Measurements from ENCODE around the gene ANKRD10.
"Not testable (repeated sequence)": the region's sequence is repeated elsewhere in the genome, so short reads cannot be mapped to it uniquely, and the experiment has no call there.

The ANKRD10 gene

GRCh38 chr13:110915057-110915873, at the start of gene ANKRD10:
Gene ANKRD10 (minus strand): TSS chr13:110915069. CDS start chr13:110914934, 135 bp downstream.
- peak; percentile 93 to 96 for DNase-seq (ENCODE audit: extremely low read depth in 1 of 2, low read depth in 1 of 2)

DNA sequence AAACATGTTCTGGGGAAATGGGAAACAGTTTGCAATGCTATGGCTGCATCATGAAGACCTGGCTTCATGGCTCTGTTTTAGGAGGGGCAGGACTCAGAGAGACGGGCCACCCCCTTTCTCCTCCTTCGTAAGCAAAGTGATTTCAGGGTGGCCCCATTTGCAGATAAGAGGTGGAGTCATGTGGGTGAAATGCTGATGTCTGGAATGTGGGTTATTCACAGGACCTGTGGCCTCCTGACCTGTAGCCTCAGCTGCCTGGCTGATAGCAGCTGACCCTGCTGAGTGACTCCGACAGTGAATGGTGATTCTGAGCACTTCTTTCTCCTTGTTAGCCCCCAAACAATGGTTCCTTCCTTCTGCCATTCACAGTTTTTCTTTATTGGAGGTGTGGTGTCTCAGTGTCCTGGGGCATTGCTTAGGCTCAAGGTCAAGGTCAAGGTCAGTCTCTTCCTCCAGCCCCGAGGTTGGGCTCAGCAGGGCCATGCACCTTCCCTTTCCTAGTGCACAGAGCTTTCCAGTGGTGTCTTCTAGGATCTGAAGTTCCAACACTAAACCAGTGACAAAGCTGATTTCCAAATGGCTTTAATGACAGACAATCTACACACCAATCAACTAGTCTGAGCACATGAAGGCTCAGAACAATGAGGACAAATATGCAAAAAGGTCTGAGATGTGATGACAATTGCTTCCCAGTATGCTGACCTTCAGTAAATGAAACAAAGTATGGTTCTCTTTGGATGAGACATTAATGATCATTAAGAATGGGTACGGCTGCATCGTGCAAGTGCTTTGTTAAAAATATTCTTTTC, 49.6 kb upstream of the ANKRD10 start:
- DNase-seq (ENCODE audit: extremely low read depth in 1 of 2, low read depth in 1 of 2): no peak

DNA sequence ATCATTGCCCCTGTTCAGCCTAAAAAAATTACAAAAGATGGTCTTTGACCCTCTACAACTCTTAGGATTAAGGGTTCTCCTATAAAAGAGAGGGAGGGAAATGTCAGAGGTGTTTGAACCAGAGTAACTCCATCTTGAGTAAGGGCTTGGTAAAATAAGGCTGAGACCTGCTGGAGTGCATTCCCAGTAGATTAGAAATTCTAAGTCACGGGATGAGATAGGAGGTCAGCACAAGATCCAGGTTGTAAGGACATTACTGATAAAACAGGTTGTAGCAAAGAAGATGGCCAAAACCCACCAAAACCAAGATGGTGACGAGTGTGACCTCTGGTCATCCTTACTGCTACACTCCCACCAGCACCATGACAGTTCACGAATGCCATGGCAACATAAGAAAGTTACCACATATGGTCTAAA, 48.7 kb upstream of the ANKRD10 start:
- no peak for DNase-seq (ENCODE audit: extremely low read depth in 1 of 2, low read depth in 1 of 2)

DNA sequence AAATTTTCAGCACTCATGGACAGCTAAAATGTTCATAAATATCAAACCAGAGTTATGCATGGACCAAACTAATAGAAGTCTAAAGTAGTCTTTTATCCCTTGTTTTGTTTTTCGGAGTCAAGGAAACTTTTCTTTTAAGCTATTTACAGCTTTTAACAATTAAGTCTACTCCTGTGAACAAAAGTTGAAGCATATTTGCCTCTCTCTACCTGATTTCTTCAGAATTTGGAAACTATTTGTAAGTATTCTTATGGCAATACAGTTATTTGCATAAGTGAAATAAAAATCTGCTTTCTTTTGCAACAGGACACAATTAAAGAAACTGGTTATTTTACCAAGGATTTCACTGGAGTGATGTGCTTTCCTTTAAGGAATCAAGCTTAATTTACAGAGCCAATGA, 47.1 kb upstream of the ANKRD10 start:
- no peak for DNase-seq (ENCODE audit: extremely low read depth in 1 of 2, low read depth in 1 of 2)

DNA sequence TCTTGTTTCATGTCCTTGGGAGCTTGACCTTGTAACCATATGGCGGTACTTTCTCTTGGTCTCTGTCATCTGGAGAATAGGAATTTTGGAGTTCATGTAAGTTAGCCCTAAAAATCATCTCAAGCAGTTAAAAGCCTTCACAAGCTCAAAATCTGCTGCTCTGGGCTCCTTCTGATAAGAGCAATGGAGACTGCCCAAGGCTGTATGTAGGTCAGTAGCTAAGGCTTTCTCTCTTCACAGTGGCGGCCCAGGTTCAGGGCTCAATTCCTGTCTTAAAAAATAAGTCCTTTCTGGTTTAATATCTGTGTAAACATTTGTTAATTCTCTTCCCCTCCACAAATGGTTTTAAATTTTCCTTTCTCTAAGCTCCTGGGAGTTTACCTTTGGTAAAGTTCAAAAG, 45.3 kb upstream of the ANKRD10 start:
- no peak for DNase-seq (ENCODE audit: extremely low read depth in 1 of 2, low read depth in 1 of 2)

- no peak for DNase-seq (ENCODE audit: extremely low read depth in 1 of 2, low read depth in 1 of 2)
Measured at GRCh38 chr13:110957931-110958330, 43.1 kb upstream of the ANKRD10 start.

- DNase-seq (ENCODE audit: extremely low read depth in 1 of 2, low read depth in 1 of 2): no peak
Measured at GRCh38 chr13:110957181-110957884, 42.5 kb upstream of the ANKRD10 start.

- not testable (repeated sequence) for DNase-seq (ENCODE audit: extremely low read depth in 1 of 2, low read depth in 1 of 2)
Measured at GRCh38 chr13:110956216-110956615, 41.3 kb upstream of the ANKRD10 start.

GRCh38 chr13:110955608-110956007, 40.7 kb upstream of the ANKRD10 start:
- not testable (repeated sequence) for DNase-seq (ENCODE audit: extremely low read depth in 1 of 2, low read depth in 1 of 2)

DNA sequence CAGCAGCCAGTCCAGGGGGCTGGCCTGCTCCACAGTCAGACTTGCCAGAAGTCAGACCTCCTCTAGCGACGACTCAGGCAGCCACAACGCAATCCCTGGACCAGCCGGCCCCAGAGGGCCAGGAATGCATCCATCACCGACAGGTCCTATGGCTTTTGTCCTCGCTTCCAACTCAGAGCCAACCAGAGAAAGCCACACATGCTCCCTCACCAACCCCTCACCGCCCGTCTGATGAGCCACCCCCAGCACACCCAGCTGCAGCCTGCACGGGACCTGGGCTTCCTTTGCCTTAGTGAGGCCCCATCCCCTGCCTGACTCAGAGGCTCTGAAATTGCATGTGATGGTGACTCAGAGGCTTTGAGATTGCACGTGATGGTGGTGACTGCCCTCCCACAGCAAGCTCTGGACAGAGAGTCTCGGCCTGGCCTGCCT, 40.2 kb upstream of the ANKRD10 start:
- peak in 1 of 2 donors; percentile 32 for DNase-seq (ENCODE audit: extremely low read depth in 1 of 2, low read depth in 1 of 2)

- not testable (repeated sequence) for DNase-seq (ENCODE audit: extremely low read depth in 1 of 2, low read depth in 1 of 2)
Measured at GRCh38 chr13:110954533-110954920, 39.7 kb upstream of the ANKRD10 start.

DNA sequence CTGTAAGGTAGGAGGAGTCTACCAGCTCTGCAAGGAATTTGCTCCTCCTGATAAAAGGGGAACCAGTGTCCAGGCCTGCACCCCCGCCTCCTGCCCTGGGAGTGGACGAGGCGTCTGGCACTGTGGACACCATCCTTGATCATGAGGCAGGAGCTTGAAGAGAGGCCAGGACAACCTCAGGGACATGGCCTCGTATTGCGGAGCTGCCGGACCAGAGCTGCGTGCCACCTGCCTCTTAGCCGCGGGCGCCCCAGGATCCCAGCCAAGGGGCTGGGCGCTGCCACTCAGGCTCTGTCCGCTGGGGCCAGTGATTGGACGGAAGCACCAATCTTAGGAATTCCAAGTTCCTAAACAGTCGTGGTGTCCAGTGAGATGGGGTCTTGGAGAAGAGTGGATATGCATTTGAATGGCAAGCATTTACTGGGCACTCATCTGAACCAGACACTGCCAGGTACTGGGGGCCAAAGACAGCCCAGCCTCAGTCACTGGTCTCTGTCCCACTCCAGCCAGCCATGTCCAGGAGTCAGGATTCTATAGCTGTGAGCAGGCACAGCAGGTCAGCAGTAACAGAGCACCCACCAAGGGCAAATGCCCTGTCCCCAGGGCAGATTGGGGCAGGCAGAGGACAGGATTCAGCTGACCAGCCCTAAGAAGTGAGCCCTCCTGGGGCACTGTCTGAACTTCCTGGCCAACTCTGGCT, 39.1 kb upstream of the ANKRD10 start:
- no peak for DNase-seq (ENCODE audit: extremely low read depth in 1 of 2, low read depth in 1 of 2)

DNA sequence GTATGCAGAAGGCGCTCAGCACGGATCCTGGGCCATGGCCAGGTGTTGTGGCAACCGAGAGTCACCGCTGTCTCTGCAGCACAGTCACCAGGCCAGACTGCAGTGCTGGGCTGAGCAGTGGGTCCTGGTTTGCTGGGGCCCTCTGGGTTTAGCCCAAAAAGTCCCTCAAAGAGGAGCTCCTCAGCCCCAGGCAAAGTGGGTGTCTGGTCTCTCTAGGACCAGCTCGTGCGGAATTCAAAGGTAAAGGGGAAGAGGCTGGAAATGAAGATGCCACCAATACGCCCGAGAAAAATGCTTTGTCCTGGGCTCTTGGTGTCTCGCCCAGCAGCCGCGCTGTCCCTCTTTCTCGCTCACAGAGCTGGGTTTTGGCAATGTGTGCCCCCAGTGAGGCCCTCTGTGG, 38.5 kb upstream of the ANKRD10 start:
- no peak for DNase-seq (ENCODE audit: extremely low read depth in 1 of 2, low read depth in 1 of 2)

- not testable (repeated sequence) for DNase-seq (ENCODE audit: extremely low read depth in 1 of 2, low read depth in 1 of 2)
Measured at GRCh38 chr13:110952135-110952534, 37.3 kb upstream of the ANKRD10 start.

GRCh38 chr13:110950819-110951570, 36.1 kb upstream of the ANKRD10 start:
- DNase-seq (ENCODE audit: extremely low read depth in 1 of 2, low read depth in 1 of 2): no peak

GRCh38 chr13:110950356-110950755, 35.5 kb upstream of the ANKRD10 start:
- no peak for DNase-seq (ENCODE audit: extremely low read depth in 1 of 2, low read depth in 1 of 2)

GRCh38 chr13:110949628-110950027, 34.8 kb upstream of the ANKRD10 start:
- DNase-seq (ENCODE audit: extremely low read depth in 1 of 2, low read depth in 1 of 2): no peak

DNA sequence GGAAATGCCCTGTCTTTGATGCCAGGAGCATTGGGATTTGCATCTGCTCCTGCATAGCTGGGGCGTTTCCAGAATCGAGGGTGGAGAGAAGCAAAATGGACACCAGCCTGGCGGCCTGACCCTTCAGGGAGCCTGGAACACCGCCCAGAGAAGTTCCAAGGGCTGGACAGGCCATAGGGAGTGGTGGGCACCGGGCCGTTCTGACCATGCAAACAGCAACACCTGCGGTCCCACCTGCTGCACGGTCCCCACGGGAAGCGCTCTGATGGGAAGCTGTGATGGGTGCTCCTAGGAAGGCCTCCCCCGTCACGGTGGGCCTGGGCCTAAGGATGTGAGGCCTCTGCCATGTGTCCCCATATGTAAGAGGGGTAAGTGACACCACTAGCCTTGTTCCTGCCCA, 34.2 kb upstream of the ANKRD10 start:
- DNase-seq (ENCODE audit: extremely low read depth in 1 of 2, low read depth in 1 of 2): no peak

- DNase-seq (ENCODE audit: extremely low read depth in 1 of 2, low read depth in 1 of 2): not testable (repeated sequence)
Measured at GRCh38 chr13:110947338-110947737, 32.5 kb upstream of the ANKRD10 start.

Data from stimulated activated CD8-positive, alpha-beta memory T cell treated with anti-CD3 and anti-CD28 coated beads, Interleukin-7, amount 100 ng/mL, for 48 hours (primary cell).